HG03521 (cell line): Measurements from ENCODE around the gene TARBP2.

Experiments used
- ATAC-seq: cut with Tn5 transposase; IDR thresholded peaks from one replicate; pipeline ENCODE4 v1.9.1; 2021; ENCODE audit warnings: mild to moderate bottlenecking, moderate library complexity; ENCODE audit not compliant: unreplicated experiment

The TARBP2 gene

GRCh38 chr12:53495903-53496751 is 5.0 kb upstream of the TARBP2 start:
- no peak for ATAC-seq

DNA sequence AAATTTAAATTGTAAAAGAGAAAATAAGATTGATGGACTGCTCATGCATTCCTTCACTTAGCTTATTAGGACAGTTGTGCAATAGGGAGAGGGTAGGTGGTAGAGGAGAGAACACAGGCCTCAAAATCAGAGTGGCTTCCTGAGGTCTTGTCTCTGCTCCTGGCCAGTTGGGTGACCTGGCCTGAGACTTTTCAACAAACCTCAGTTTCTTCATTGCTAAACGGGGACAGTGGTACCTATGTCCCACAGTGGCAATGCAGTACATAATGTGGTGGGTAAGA is 4.4 kb upstream of the TARBP2 start:
- ATAC-seq = no peak

- ATAC-seq = no peak
Observed at GRCh38 chr12:53497461-53497860, 3.6 kb upstream of the TARBP2 start.

GRCh38 chr12:53498235-53498630 is 2.9 kb upstream of the TARBP2 start:
- ATAC-seq = no peak

DNA sequence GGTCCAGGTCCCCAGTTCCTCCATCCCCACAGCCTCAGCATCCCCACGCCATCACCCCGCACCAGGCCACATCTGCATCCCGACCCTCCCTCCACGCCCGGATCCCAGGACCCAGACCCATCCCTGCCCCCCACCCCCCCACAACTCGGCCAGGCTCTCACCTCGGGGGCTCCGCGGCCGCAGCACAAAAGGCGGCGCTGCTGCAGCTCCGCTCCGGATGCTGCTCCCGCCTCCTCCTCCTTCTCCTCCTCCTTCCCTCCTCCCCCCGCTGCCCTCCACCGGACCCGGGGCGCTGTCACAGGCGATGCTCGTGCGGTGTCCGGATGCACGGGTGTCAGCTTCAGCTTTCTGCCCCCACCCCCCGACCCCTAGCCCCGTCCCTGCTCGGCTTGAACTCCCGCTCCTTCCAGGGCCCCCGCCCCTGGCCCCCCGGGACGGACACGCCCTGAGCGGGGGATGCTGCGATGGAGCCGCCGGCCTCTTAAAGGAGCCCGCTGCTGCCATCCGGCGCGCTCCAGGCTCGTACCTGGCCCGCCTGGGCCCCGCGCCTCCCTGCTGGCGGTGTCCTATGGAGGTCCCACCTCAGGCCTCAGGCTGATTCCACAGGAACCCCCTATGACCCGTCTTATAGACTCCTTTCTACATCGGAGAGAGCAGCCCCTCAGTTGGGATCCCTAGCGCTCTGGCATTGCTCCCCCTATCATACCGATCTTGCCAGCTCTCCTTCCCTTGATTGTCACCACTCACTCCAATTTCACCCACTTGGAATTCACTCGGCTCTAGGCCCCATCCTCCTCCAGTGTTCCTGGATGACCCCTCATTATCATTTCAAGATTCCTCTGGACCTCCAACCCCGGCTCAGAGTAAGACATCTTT is 1.6 kb upstream of the TARBP2 start, which contains the start of gene MAP3K12:
Gene MAP3K12 (minus strand): TSS at position 193 of the 876 bp plus-strand sequence. CDS start 12,067 bp downstream, outside the sequence.
- ATAC-seq = no peak

- no peak for ATAC-seq
Observed at GRCh38 chr12:53500142-53500775, 824 bp upstream of the TARBP2 start.

- ATAC-seq = no peak
Observed at GRCh38 chr12:53501615-53502181, 615 bp downstream of the TARBP2 start.

DNA sequence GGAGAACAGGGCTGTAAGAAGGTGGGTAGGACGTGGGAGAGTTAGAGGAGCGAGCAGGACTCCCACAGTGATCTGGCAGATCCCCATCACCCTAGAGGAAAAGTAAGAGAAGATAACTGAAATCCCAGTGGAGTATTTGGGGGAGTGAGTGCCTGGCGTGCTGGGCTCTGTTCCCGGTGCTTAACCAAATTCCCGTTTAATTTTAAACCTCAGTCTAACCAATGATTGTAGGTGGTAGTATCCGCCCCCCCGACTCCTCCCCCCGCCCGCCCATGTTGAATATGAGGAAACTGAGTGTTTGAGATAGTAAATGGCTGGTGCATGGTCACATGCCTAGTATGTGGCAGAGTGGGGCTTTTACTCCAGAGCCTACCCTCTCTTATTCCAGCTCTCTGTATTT is 1.2 kb downstream of the TARBP2 start:
- ATAC-seq = no peak

DNA sequence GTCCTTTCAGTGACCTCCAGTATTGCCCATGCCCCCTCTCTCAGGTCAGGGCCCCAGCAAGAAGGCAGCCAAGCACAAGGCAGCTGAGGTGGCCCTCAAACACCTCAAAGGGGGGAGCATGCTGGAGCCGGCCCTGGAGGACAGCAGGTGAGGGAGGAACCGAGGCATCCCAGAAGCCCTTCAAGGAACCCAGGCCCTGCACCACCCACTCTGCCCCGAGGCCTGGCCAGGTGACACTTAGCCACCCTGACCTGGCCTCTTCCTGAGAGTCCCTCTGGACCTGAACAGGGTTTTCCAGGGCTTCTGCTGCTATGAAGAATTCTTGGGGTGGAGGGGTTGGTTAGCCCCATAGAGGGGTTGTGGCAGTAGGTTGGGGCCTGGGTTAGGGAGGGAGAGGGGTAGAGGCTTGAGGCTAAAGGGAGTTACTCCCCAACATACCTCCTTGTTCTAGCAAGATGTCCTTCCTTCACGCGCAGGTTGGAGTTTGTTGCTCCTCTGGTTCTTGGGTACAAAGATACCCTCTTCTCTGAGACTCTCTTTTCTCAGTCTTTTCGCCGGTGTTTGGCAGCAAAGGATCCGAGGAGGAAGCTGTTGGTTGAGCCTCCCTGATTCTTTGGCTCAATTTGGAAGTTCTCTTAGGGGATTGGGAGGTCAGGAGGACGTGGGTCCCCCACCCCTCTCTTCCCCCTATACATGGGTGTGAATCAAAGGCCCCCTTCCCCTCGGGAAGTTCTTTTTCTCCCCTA is 2.1 kb downstream of the TARBP2 start:
- no peak for ATAC-seq

GRCh38 chr12:53504004-53504920 is 3.2 kb downstream of the TARBP2 start:
- ATAC-seq = no peak

- no peak for ATAC-seq
Observed at GRCh38 chr12:53505086-53505485, 4.0 kb downstream of the TARBP2 start.

GRCh38 chr12:53505555-53506449 is 4.7 kb downstream of the TARBP2 start:
- ATAC-seq = no peak

- ATAC-seq = no peak
Observed at GRCh38 chr12:53506450-53506785, 5.3 kb downstream of the TARBP2 start.

- ATAC-seq = no peak
Observed at GRCh38 chr12:53506881-53507602, 6.0 kb downstream of the TARBP2 start, which contains the start of gene NPFF. Gene NPFF, minus strand, starts transcription at chr12:53507484. Its CDS starts 10 bp downstream, at chr12:53507474.

DNA sequence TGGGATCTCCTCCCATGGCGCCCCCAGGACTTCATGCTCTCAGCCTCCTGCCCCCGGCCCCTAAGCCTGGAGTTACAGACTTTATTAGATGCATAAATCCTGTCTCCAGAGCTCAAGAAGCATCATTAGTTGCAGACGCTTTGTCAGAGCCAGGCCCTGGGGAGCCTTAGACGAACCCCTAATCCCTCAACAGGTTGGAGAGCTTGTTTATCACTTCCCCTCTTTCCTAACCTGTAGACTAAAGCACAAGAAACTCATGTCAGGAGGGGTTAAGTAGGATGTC is 6.5 kb downstream of the TARBP2 start:
- ATAC-seq = no peak

- ATAC-seq = peak; percentile 77
Observed at GRCh38 chr12:53508534-53509170, 7.6 kb downstream of the TARBP2 start.

DNA sequence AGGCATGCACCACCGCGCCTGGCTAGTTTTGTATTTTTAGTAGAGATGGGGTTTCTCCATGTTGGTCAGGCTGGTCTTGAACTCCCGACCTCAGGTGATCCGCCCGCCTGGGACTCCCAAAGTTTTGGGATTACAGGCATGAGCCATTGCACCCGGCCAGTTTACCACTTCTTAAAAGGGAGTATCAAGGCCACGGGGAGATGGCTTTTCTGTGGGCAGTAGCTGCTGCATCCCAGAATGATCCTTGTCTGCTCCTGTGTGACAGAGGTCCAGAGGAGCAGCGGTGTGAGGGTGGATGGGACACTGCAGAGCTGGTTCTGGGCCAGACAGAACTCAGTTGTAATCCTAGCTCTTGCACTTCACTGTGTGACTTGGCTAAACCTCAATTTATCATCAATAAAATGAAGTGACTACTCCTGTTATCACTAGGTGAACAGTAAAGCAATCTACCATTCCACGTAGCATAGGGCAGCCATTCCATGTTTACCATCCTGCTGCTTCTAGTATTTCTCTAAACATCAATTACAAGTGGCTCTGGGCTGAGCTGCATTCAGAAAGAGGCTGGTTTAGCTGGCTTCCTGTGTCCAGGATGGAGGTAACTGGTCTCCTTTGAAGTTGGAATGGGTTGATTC is 9.2 kb downstream of the TARBP2 start:
- ATAC-seq = no peak
